Fibroblast of mammary gland (primary cell): ENCODE measurements around the gene KLHL30.
A peak's percentile ranks its signal among the peaks of the same experiment; 100 is the strongest.

Experiments
- DNase-seq: peaks from one replicate; pipeline ENCODE4 v3.0.0-alpha.2; 2010; ENCODE audit warnings: low read depth
- H3K4me3 ChIP-seq: 2 replicates; pipeline ENCODE4 v1.5.1; 2011; ENCODE audit warnings: low read depth, mild to moderate bottlenecking, low read length, moderate library complexity; ENCODE audit not compliant: control insufficient read depth
- CTCF ChIP-seq: conservative IDR thresholded peaks from 2 replicates; pipeline ENCODE4 v1.5.1; 2011; ENCODE audit warnings: low read depth, low read length, inconsistent platforms; ENCODE audit not compliant: control insufficient read depth, insufficient read depth

The KLHL30 gene

GRCh38 chr2:238151205-238151604, 12.7 kb downstream of the KLHL30 start:
- no peak overlapping the region for H3K4me3 ChIP-seq
- no peak for TF ChIP-seq CTCF
- no peak for DNase-seq

- H3K4me3 ChIP-seq = no peak overlapping the region
- no peak for DNase-seq
- TF ChIP-seq CTCF = no peak
These were observed 13.3 kb downstream of the KLHL30 start for GRCh38 chr2:238151628-238152235.

- H3K4me3 ChIP-seq = no peak overlapping the region
- no peak for TF ChIP-seq CTCF
- DNase-seq = no peak
These were observed 14.6 kb downstream of the KLHL30 start for GRCh38 chr2:238152771-238153688.

- no peak for TF ChIP-seq CTCF
- no peak for DNase-seq
- no peak overlapping the region for H3K4me3 ChIP-seq
These were observed 16.1 kb downstream of the KLHL30 start for GRCh38 chr2:238154570-238154969.

GRCh38 chr2:238155051-238155760, 16.7 kb downstream of the KLHL30 start:
- TF ChIP-seq CTCF = no peak
- DNase-seq = peak; percentile 84

GRCh38 chr2:238155761-238156694, 17.6 kb downstream of the KLHL30 start:
- DNase-seq = no peak
- H3K4me3 ChIP-seq = no peak overlapping the region
- no peak for TF ChIP-seq CTCF

More at GRCh38 chr2:238155051-238155760, 16.7 kb downstream of the KLHL30 start:
- H3K4me3 ChIP-seq = no peak overlapping the region
